WTC11 (cell line): Measurements from ENCODE around the gene EYA2. TPM values are rescaled to one million over a fixed set of nuclear protein-coding genes. Genes with fewer than 3 reads are reported as not detected.

Experiments used
- ATAC-seq: fragments of 200-7000 bp; cut with Tn5 transposase; 2 replicates; pipeline ENCODE4 v1.10.0; 2021; ENCODE audit warnings: mild to moderate bottlenecking, moderate library complexity
- CTCF ChIA-PET: fragments of 300-600 bp; sonication (Branson Sonifier 250); formaldehyde crosslinking; loops from one replicate; lab custom pipeline; 2021; ENCODE audit warnings: antibody characterized with exemption; lab: Charles Lee
- POLR2A ChIA-PET: fragments of 350-600 bp; sonication (Branson Sonifier 250); formaldehyde crosslinking; loops from one replicate; lab custom pipeline; 2021; ENCODE audit warnings: antibody characterized with exemption; lab: Charles Lee
- DNase-seq: peaks from one replicate; pipeline ENCODE4 v3.0.0; 2021; ENCODE audit warnings: low spot score
- H3K27ac Mint-ChIP-seq: 2 replicates; pipeline ENCODE4 v1.8.0; 2021; ENCODE audit warnings: mixed read lengths
- H3K27me3 Mint-ChIP-seq: 2 replicates; pipeline ENCODE4 v1.8.0; 2021; ENCODE audit warnings: low read depth, mild to moderate bottlenecking, moderate library complexity, mixed read lengths
- H3K36me3 Mint-ChIP-seq: 2 replicates; pipeline ENCODE4 v1.8.0; 2021; ENCODE audit warnings: mixed read lengths
- H3K4me1 Mint-ChIP-seq: 2 replicates; pipeline ENCODE4 v1.8.0; 2022; ENCODE audit warnings: mixed read lengths
- H3K4me3 Mint-ChIP-seq: 2 replicates; pipeline ENCODE4 v1.8.0; 2021; ENCODE audit warnings: mild to moderate bottlenecking, moderate library complexity, mixed read lengths
- H3K9me3 Mint-ChIP-seq: 2 replicates; pipeline ENCODE4 v1.8.0; 2021; ENCODE audit warnings: mixed read lengths
- ELF4 ChIP-seq: sonication (generic); formaldehyde crosslinking; IDR thresholded peaks from 2 replicates; pipeline ENCODE4 v1.8.1; 2022; ENCODE audit warnings: low read depth, mild to moderate bottlenecking, moderate library complexity, missing genetic modification reagents
- FOXP1 ChIP-seq: sonication (generic); formaldehyde crosslinking; IDR thresholded peaks from 2 replicates; pipeline ENCODE4 v1.8.0; 2022; ENCODE audit warnings: missing genetic modification reagents, mild to moderate bottlenecking, moderate library complexity, borderline replicate concordance
- PRRX2 ChIP-seq: fragments of 250-450 bp; sonication (Bioruptor Pico); IDR thresholded peaks from 2 replicates; pipeline ENCODE4 v1.8.0; 2021; ENCODE audit warnings: mild to moderate bottlenecking
- ZBTB21 ChIP-seq: sonication (generic); formaldehyde crosslinking; IDR thresholded peaks from 2 replicates; pipeline ENCODE4 v1.8.1; 2023; ENCODE audit warnings: mild to moderate bottlenecking, missing genetic modification reagents, borderline replicate concordance
- ZNF138 ChIP-seq: sonication (generic); formaldehyde crosslinking; conservative IDR thresholded peaks from 2 replicates; pipeline ENCODE4 v1.8.1; 2022; ENCODE audit warnings: mild to moderate bottlenecking, moderate library complexity, missing genetic modification reagents
- ZNF396 ChIP-seq: fragments of 250-450 bp; sonication (Bioruptor Pico); IDR thresholded peaks from 2 replicates; pipeline ENCODE4 v1.8.0; 2021; ENCODE audit warnings: mild to moderate bottlenecking, moderate library complexity, borderline replicate concordance
- ZNF416 ChIP-seq: fragments of 250-450 bp; sonication (Bioruptor Pico); IDR thresholded peaks from 2 replicates; pipeline ENCODE4 v1.9.0; 2021; ENCODE audit warnings: mild to moderate bottlenecking, inconsistent platforms
- total RNA-seq: library from RNA; stranded (reverse); gene quantifications from 3 replicates; pipeline ENCODE4 v1.2.3, GENCODE V29; 2021
- TF ChIP-seq, protein P1 (sequence below): sonication (generic); formaldehyde crosslinking; IDR thresholded peaks from 2 replicates; pipeline ENCODE4 v1.8.1; 2023; ENCODE audit warnings: mild to moderate bottlenecking, missing genetic modification reagents, moderate library complexity
- TF ChIP-seq, protein P2 (sequence below): sonication (generic); formaldehyde crosslinking; IDR thresholded peaks from 2 replicates; pipeline ENCODE4 v1.8.0; 2022; ENCODE audit warnings: mild to moderate bottlenecking, missing genetic modification reagents
- TF ChIP-seq, protein P3 (sequence below): fragments of 250-450 bp; sonication (Bioruptor Pico); IDR thresholded peaks from 2 replicates; pipeline ENCODE4 v2.1.2; 2022; ENCODE audit warnings: mild to moderate bottlenecking, moderate library complexity
- TF ChIP-seq, protein P4 (sequence below): sonication (generic); formaldehyde crosslinking; IDR thresholded peaks from 2 replicates; pipeline ENCODE4 v1.8.1; 2023; ENCODE audit warnings: mild to moderate bottlenecking, missing genetic modification reagents, moderate library complexity
- TF ChIP-seq, protein P5 (sequence below): fragments of 250-450 bp; sonication (Bioruptor Pico); IDR thresholded peaks from 2 replicates; pipeline ENCODE4 v1.9.0; 2021; ENCODE audit warnings: moderate library complexity, mild to moderate bottlenecking, inconsistent platforms, borderline replicate concordance
- TF ChIP-seq, protein P6 (sequence below): sonication (generic); formaldehyde crosslinking; IDR thresholded peaks from 2 replicates; pipeline ENCODE4 v1.8.1; 2022; ENCODE audit warnings: mild to moderate bottlenecking, missing genetic modification reagents, moderate library complexity, borderline replicate concordance
- TF ChIP-seq, protein P7 (sequence below): sonication (generic); formaldehyde crosslinking; IDR thresholded peaks from 2 replicates; pipeline ENCODE4 v1.8.1; 2023; ENCODE audit warnings: mild to moderate bottlenecking, moderate library complexity, missing genetic modification reagents
- TF ChIP-seq, protein P8 (sequence below): fragments of 250-450 bp; sonication (Bioruptor Pico); IDR thresholded peaks from 2 replicates; pipeline ENCODE4 v1.8.0; 2021; ENCODE audit warnings: mild to moderate bottlenecking
- TF ChIP-seq, protein P9 (sequence below): sonication (generic); formaldehyde crosslinking; IDR thresholded peaks from 2 replicates; pipeline ENCODE4 v1.8.0; 2022; ENCODE audit warnings: mild to moderate bottlenecking, missing genetic modification reagents
- TF ChIP-seq, protein P10 (sequence below): sonication (generic); formaldehyde crosslinking; IDR thresholded peaks from 2 replicates; pipeline ENCODE4 v1.8.0; 2022; ENCODE audit warnings: mild to moderate bottlenecking, missing genetic modification reagents

Gene EYA2
- total RNA-seq, 1 experiment from 2014 or later, result 1.5 TPM

DNA sequence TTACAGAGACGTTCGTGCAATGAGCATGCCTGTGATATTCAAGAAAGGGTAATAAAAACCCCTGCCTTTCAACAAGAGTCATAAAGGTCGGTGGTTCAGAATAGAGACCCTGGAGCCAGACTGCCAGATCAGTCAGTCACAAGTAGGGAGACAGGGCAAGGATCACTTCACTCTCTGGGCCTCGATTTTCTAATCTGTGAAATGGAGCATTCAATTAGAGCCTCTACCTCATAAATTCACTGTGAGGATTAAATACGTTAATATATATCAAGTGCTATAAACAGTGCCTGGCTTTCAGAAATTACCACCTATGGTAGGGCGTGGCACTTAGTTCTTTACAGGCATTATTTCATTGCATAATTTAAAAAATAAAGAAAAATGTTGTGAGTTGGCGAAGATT is 43.7 kb upstream of the EYA2 start (continued):
- TF ChIP-seq, protein P1, sequence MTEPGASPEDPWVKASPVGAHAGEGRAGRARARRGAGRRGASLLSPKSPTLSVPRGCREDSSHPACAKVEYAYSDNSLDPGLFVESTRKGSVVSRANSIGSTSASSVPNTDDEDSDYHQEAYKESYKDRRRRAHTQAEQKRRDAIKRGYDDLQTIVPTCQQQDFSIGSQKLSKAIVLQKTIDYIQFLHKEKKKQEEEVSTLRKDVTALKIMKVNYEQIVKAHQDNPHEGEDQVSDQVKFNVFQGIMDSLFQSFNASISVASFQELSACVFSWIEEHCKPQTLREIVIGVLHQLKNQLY, result no peak
- TF ChIP-seq PRRX2 (CRISPR knock-in tag) (no peak), FOXP1 (CRISPR knock-in tag) (no peak), ZNF138 (CRISPR knock-in tag) (no peak)
- TF ChIP-seq, all 79 proteins: peak for 0

DNA sequence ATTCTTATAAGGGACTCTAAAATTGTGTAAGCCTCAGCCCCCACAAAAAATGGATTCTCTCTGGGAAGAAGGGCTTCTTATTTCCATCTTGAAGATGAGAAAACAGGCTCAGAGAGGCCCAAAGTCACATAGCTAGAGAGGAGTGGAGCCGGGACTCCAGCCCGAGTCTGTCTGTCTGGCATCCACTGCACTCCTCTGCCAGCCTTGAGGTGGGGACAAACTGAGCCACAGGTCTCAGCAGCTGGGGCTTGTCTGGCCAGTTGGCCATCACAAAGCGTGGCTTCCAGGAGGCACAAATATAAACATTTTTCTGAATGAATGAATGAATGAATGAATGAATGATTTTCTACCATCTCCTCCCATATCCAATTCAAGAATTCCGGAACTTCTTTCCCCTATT is 42.9 kb upstream of the EYA2 start:
- POLR2A ChIA-PET, result no interaction called here
- ATAC-seq, result no peak
- no peak overlapping the region for H3K4me3 Mint-ChIP-seq

DNA sequence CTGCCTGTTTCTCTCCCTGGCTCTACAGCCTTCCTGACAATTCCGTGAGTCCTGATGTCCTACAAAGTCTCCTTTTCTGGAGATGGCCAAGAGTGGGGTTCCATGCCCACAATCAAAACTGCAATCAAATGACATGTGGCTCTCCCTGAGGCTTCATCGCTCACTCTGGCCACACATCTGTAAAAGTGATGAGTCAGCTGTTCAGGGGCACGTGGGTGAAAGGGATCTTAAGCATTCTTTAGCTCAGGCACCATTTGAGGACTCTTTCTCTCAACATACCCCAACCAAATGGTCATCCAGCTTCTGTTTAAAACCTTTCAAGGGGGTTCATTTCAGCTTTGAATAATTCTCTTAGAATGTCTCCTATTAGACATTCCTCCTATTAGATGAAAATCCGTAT is 42.3 kb upstream of the EYA2 start:
- H3K36me3 Mint-ChIP-seq, result no peaks in the 10 kb centered on the region
- H3K27ac Mint-ChIP-seq, result no peak overlapping the region
- H3K4me1 Mint-ChIP-seq, result no peaks in the 10 kb centered on the region
- CTCF ChIA-PET, result interaction anchor here (1.1 kb wide), 1 partner anchor 31 kb away, joined by 9 read pairs; no protein-coding TSS in a partner anchor
- ATAC-seq (no peak), DNase-seq (no peak)
- POLR2A ChIA-PET, result no interaction called here
- no peaks in the 10 kb centered on the region for H3K27me3 Mint-ChIP-seq
- H3K9me3 Mint-ChIP-seq, result peaks cover 18% of the 10 kb centered on the region
- no peak overlapping the region for H3K4me3 Mint-ChIP-seq
- TF ChIP-seq ZBTB21 (CRISPR knock-in tag) (no peak), ELF4 (no peak), ZNF396 (CRISPR knock-in tag) (no peak), FOXP1 (CRISPR knock-in tag) (no peak)
- TF ChIP-seq, protein P2, sequence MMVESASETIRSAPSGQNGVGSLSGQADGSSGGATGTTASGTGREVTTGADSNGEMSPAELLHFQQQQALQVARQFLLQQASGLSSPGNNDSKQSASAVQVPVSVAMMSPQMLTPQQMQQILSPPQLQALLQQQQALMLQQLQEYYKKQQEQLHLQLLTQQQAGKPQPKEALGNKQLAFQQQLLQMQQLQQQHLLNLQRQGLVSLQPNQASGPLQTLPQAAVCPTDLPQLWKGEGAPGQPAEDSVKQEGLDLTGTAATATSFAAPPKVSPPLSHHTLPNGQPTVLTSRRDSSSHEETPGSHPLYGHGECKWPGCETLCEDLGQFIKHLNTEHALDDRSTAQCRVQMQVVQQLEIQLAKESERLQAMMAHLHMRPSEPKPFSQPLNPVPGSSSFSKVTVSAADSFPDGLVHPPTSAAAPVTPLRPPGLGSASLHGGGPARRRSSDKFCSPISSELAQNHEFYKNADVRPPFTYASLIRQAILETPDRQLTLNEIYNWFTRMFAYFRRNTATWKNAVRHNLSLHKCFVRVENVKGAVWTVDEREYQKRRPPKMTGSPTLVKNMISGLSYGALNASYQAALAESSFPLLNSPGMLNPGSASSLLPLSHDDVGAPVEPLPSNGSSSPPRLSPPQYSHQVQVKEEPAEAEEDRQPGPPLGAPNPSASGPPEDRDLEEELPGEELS, result no peak
- TF ChIP-seq, protein P3, sequence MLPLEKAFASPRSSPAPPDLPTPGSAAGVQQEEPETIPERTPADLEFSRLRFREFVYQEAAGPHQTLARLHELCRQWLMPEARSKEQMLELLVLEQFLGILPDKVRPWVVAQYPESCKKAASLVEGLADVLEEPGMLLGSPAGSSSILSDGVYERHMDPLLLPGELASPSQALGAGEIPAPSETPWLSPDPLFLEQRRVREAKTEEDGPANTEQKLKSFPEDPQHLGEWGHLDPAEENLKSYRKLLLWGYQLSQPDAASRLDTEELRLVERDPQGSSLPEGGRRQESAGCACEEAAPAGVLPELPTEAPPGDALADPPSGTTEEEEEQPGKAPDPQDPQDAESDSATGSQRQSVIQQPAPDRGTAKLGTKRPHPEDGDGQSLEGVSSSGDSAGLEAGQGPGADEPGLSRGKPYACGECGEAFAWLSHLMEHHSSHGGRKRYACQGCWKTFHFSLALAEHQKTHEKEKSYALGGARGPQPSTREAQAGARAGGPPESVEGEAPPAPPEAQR, result no peak
- TF ChIP-seq, protein P4, sequence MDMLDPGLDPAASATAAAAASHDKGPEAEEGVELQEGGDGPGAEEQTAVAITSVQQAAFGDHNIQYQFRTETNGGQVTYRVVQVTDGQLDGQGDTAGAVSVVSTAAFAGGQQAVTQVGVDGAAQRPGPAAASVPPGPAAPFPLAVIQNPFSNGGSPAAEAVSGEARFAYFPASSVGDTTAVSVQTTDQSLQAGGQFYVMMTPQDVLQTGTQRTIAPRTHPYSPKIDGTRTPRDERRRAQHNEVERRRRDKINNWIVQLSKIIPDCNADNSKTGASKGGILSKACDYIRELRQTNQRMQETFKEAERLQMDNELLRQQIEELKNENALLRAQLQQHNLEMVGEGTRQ (CRISPR knock-in tag), result no peak
- TF ChIP-seq, protein P5, sequence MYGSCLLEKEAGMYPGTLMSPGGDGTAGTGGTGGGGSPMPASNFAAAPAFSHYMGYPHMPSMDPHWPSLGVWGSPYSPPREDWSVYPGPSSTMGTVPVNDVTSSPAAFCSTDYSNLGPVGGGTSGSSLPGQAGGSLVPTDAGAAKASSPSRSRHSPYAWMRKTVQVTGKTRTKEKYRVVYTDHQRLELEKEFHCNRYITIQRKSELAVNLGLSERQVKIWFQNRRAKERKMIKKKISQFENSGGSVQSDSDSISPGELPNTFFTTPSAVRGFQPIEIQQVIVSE (CRISPR knock-in tag), result no peak
- TF ChIP-seq, protein P1, result no peak
- TF ChIP-seq, protein P6, sequence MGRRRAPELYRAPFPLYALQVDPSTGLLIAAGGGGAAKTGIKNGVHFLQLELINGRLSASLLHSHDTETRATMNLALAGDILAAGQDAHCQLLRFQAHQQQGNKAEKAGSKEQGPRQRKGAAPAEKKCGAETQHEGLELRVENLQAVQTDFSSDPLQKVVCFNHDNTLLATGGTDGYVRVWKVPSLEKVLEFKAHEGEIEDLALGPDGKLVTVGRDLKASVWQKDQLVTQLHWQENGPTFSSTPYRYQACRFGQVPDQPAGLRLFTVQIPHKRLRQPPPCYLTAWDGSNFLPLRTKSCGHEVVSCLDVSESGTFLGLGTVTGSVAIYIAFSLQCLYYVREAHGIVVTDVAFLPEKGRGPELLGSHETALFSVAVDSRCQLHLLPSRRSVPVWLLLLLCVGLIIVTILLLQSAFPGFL, result no peak

More for the DNA sequence above, 42.9 kb upstream of the EYA2 start:
- no peaks in the 10 kb centered on the region for H3K36me3 Mint-ChIP-seq
- TF ChIP-seq, protein P7, sequence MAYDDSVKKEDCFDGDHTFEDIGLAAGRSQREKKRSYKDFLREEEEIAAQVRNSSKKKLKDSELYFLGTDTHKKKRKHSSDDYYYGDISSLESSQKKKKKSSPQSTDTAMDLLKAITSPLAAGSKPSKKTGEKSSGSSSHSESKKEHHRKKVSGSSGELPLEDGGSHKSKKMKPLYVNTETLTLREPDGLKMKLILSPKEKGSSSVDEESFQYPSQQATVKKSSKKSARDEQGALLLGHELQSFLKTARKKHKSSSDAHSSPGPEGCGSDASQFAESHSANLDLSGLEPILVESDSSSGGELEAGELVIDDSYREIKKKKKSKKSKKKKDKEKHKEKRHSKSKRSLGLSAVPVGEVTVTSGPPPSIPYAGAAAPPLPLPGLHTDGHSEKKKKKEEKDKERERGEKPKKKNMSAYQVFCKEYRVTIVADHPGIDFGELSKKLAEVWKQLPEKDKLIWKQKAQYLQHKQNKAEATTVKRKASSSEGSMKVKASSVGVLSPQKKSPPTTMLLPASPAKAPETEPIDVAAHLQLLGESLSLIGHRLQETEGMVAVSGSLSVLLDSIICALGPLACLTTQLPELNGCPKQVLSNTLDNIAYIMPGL (CRISPR knock-in tag), result no peak
- TF ChIP-seq, protein P8, sequence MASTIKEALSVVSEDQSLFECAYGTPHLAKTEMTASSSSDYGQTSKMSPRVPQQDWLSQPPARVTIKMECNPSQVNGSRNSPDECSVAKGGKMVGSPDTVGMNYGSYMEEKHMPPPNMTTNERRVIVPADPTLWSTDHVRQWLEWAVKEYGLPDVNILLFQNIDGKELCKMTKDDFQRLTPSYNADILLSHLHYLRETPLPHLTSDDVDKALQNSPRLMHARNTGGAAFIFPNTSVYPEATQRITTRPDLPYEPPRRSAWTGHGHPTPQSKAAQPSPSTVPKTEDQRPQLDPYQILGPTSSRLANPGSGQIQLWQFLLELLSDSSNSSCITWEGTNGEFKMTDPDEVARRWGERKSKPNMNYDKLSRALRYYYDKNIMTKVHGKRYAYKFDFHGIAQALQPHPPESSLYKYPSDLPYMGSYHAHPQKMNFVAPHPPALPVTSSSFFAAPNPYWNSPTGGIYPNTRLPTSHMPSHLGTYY (CRISPR knock-in tag), result no peak
- TF ChIP-seq ZNF416 (CRISPR knock-in tag), result no peak
- TF ChIP-seq, protein P9, sequence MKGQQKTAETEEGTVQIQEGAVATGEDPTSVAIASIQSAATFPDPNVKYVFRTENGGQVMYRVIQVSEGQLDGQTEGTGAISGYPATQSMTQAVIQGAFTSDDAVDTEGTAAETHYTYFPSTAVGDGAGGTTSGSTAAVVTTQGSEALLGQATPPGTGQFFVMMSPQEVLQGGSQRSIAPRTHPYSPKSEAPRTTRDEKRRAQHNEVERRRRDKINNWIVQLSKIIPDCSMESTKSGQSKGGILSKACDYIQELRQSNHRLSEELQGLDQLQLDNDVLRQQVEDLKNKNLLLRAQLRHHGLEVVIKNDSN (CRISPR knock-in tag), result no peak
- TF ChIP-seq, protein P10, sequence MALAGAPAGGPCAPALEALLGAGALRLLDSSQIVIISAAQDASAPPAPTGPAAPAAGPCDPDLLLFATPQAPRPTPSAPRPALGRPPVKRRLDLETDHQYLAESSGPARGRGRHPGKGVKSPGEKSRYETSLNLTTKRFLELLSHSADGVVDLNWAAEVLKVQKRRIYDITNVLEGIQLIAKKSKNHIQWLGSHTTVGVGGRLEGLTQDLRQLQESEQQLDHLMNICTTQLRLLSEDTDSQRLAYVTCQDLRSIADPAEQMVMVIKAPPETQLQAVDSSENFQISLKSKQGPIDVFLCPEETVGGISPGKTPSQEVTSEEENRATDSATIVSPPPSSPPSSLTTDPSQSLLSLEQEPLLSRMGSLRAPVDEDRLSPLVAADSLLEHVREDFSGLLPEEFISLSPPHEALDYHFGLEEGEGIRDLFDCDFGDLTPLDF, result no peak
- TF ChIP-seq, all 79 proteins: peak for 0
- DNase-seq, result no peak
- no peak overlapping the region for H3K27ac Mint-ChIP-seq
- CTCF ChIA-PET, result interaction anchor here (1.1 kb wide), 1 partner anchor 31 kb away, joined by 9 read pairs; no protein-coding TSS in a partner anchor
- no peaks in the 10 kb centered on the region for H3K27me3 Mint-ChIP-seq
- no peaks in the 10 kb centered on the region for H3K4me1 Mint-ChIP-seq
- H3K9me3 Mint-ChIP-seq, result peaks cover 18% of the 10 kb centered on the region
